Thyroid gland (tissue), 4 donors: Measurements from ENCODE around the gene COG7. TPM values are rescaled to one million over a fixed set of nuclear protein-coding genes. Genes with fewer than 3 reads are reported as not detected.

Experiments
- DNase-seq, 2 donors: peaks; one replicate each; pipeline ENCODE4 v3.0.0-alpha.2; 2019
- H3K27ac ChIP-seq, 3 donors: fragments of 200-600 bp; sonication (generic); 1 replicate in 2 of 3; 2 replicates in 1 of 3; pipeline ENCODE4 v1.5.1; 2016 to 2019; ENCODE audit warnings: mild to moderate bottlenecking in 1 of 3, moderate library complexity in 1 of 3
- H3K27me3 ChIP-seq: fragments of 200-600 bp; sonication (generic); one replicate; pipeline ENCODE4 v1.5.1; 2019
- H3K36me3 ChIP-seq, 2 donors: fragments of 200-600 bp; sonication (generic); one replicate each; pipeline ENCODE4 v1.5.1; 2016 to 2019
- H3K4me1 ChIP-seq, 2 donors: fragments of 200-600 bp; sonication (generic); one replicate each; pipeline ENCODE4 v1.5.1; 2017 to 2019
- H3K4me3 ChIP-seq, 3 donors: fragments of 200-600 bp; sonication (generic); replicated peaks in 1 of 3; 1 replicate in 2 of 3; 2 replicates in 1 of 3; pipeline ENCODE4 v1.5.1; 2016; ENCODE audit warnings: mild to moderate bottlenecking in 1 of 3
- H3K9me3 ChIP-seq: fragments of 200-600 bp; sonication (generic); one replicate; pipeline ENCODE4 v1.5.1; 2017
- POLR2A ChIP-seq, 2 donors: fragments of 450-650 bp; IDR thresholded peaks; one replicate each; pipeline ENCODE4 v1.6.1; 2017; ENCODE audit warnings: antibody characterized with exemption in 2 of 2, mild to moderate bottlenecking in 2 of 2, moderate library complexity in 1 of 2
- WGBS, 2 donors: methylation state at CpG; one replicate each; pipeline ENCODE4 v1.1.5; 2017; 5-methylcytosine and 5-hydroxymethylcytosine counted together
- intact Hi-C: fragments of 100-400 bp; cut with DNase I; formaldehyde crosslinking; loops from one replicate; pipeline ENCODE4 v1.15.1; 2023
- total RNA-seq, 4 donors: library from RNA; depleted of rRNA; stranded (reverse); fragments of >200 nt; gene quantifications; one replicate each; pipeline ENCODE4 v1.2.3, GENCODE V29; 2016
- TF ChIP-seq, protein P1 (sequence below), 6 experiments: fragments of 200-600 bp in 3 of 6; fragments of 450-650 bp in 3 of 6; sonication (generic) in 3 of 6; IDR thresholded peaks; one replicate each; pipeline ENCODE4 v1.5.1; 2016 to 2019; ENCODE audit warnings: antibody characterized with exemption in 6 of 6, mild to moderate bottlenecking in 2 of 6, inconsistent platforms in 1 of 6, moderate library complexity in 1 of 6

Gene COG7
- total RNA-seq, 4 donors from 2014 or later = 27.5 to 35.1 (median 30.8) TPM

- WGBS, 2 donors = 76 to 82% methylated on average over 7 to 8 of the region's 8 CpGs
- no peak overlapping the region for H3K27ac ChIP-seq
- intact Hi-C loops = no loop called here
- H3K36me3 ChIP-seq = no peaks in the 10 kb centered on the region
- peaks cover 10 to 26% of the 10 kb centered on the region in 2 donors for H3K4me1 ChIP-seq
- DNase-seq = no peak
- no peaks in the 10 kb centered on the region for H3K9me3 ChIP-seq
- no peak overlapping the region for H3K4me3 ChIP-seq
- TF ChIP-seq POLR2A (IDR thresholded peaks at IDR 0.05) = no peak
- TF ChIP-seq, protein P1, sequence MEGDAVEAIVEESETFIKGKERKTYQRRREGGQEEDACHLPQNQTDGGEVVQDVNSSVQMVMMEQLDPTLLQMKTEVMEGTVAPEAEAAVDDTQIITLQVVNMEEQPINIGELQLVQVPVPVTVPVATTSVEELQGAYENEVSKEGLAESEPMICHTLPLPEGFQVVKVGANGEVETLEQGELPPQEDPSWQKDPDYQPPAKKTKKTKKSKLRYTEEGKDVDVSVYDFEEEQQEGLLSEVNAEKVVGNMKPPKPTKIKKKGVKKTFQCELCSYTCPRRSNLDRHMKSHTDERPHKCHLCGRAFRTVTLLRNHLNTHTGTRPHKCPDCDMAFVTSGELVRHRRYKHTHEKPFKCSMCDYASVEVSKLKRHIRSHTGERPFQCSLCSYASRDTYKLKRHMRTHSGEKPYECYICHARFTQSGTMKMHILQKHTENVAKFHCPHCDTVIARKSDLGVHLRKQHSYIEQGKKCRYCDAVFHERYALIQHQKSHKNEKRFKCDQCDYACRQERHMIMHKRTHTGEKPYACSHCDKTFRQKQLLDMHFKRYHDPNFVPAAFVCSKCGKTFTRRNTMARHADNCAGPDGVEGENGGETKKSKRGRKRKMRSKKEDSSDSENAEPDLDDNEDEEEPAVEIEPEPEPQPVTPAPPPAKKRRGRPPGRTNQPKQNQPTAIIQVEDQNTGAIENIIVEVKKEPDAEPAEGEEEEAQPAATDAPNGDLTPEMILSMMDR (IDR thresholded peaks at IDR 0.05) = no peak
- H3K27me3 ChIP-seq = no peaks in the 10 kb centered on the region
Measured at GRCh38 chr16:23359092-23359760, 93.8 kb downstream of the COG7 start.

- WGBS, 2 donors = 84 to 86% methylated on average over 6 to 8 of the region's 8 CpGs
- TF ChIP-seq, protein P1 (IDR thresholded peaks at IDR 0.05) = no peak
- no peak for TF ChIP-seq POLR2A (IDR thresholded peaks at IDR 0.05)
- H3K9me3 ChIP-seq = no peaks in the 10 kb centered on the region
- no peak overlapping the region for H3K4me3 ChIP-seq
- no peak for DNase-seq
- intact Hi-C loops = no loop called here
- no peaks in the 10 kb centered on the region for H3K27me3 ChIP-seq
- H3K27ac ChIP-seq = no peak overlapping the region
- H3K36me3 ChIP-seq = no peaks in the 10 kb centered on the region
- peaks cover 6 to 13% of the 10 kb centered on the region in 2 donors for H3K4me1 ChIP-seq
Measured at GRCh38 chr16:23357761-23358290, 95.2 kb downstream of the COG7 start.

DNA sequence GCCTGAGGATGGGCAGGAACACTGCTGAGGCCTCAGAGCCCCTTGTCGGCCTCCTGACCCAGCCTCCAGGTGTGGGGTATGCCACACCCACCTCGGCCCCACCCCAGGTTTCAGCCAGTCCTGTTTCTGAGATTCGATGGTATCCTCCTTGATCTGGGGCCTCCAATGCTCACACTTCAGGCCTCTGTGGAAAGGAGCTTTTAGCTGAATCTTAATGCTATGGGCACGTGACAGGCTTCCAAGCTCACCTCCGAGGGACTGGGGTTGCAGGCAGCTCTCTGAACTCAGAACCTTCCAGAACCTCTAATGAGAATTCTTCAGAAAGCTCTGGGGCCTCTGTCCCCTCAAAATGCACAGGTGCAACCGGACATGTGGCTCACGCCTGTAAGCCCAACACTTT, 96.0 kb downstream of the COG7 start:
- H3K4me1 ChIP-seq = peaks cover 2 to 6% of the 10 kb centered on the region in 2 donors
- no peak overlapping the region for H3K27ac ChIP-seq
- no peaks in the 10 kb centered on the region for H3K9me3 ChIP-seq
- H3K27me3 ChIP-seq = no peaks in the 10 kb centered on the region
- H3K36me3 ChIP-seq = no peaks in the 10 kb centered on the region
- WGBS, 2 donors = 81 to 100% methylated on average over 3 to 7 of the region's 7 CpGs
- intact Hi-C loops = no loop called here
- TF ChIP-seq, protein P1 (IDR thresholded peaks at IDR 0.05) = no peak
- no peak for TF ChIP-seq POLR2A (IDR thresholded peaks at IDR 0.05)
- no peak for DNase-seq
- no peak overlapping the region for H3K4me3 ChIP-seq

DNA sequence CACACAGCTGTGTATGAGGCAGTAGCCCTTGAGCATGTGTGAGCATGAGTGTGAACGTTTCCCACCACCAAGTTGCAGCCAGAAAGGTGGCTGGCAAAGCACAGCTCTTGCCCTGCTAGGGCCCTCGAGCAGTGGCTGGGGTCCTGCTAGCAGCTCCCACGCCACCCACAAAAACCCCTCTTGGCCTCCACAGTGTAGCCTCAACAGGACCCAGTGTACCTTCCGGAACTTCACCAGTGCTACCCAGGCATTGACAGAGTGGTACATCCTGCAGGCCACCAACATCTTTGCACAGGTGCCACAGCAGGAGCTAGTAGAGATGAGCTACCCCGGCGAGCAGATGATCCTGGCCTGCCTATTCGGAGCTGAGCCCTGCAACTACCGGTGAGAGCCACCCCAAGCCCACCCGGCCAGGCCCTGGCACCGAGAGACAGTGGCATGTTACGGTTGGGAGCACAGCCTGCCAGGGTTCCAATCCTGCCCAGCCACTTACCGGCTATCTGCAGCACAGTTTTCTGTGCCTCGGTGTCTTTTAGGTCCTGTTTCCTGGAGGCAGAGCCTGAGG, 97.8 kb downstream of the COG7 start:
- no peaks in the 10 kb centered on the region for H3K27me3 ChIP-seq
- 89 to 90% methylated on average over 10 of the region's 13 CpGs for WGBS, 2 donors
- no peak for DNase-seq
- TF ChIP-seq, protein P1 (IDR thresholded peaks at IDR 0.05) = no peak
- TF ChIP-seq POLR2A (IDR thresholded peaks at IDR 0.05) = no peak
- intact Hi-C loops = no loop called here
- H3K27ac ChIP-seq = no peak overlapping the region
- no peaks in the 10 kb centered on the region for H3K9me3 ChIP-seq
- no peak overlapping the region for H3K4me3 ChIP-seq
- H3K36me3 ChIP-seq = no peaks in the 10 kb centered on the region
- no peaks in the 10 kb centered on the region for H3K4me1 ChIP-seq

GRCh38 chr16:23354246-23354645, 98.7 kb downstream of the COG7 start:
- DNase-seq = no peak
- intact Hi-C loops = no loop called here
- Histone ChIP-seq H3K27ac (no peak overlapping the region), H3K36me3 (no peaks in the 10 kb centered on the region), H3K27me3 (no peaks in the 10 kb centered on the region), H3K4me3 (no peak overlapping the region), H3K9me3 (no peaks in the 10 kb centered on the region), H3K4me1 (no peaks in the 10 kb centered on the region)
- no peak for TF ChIP-seq POLR2A (IDR thresholded peaks at IDR 0.05)
- TF ChIP-seq, protein P1 (IDR thresholded peaks at IDR 0.05) = no peak
- 92 to 95% methylated on average over 8 to 9 of the region's 9 CpGs for WGBS, 2 donors
